HG02870 (cell line): Measurements from ENCODE around the gene TPX2.
"Not testable (repeated sequence)": the region's sequence is repeated elsewhere in the genome, so short reads cannot be mapped to it uniquely, and the experiment has no call there.

Experiments used
- ATAC-seq: cut with Tn5 transposase; IDR thresholded peaks from one replicate; pipeline ENCODE4 v1.9.1; 2021; ENCODE audit warnings: mild to moderate bottlenecking, moderate library complexity; ENCODE audit not compliant: unreplicated experiment

TPX2 gene

GRCh38 chr20:31813611-31814010, 74.5 kb downstream of the TPX2 start:
- no peak for ATAC-seq

DNA sequence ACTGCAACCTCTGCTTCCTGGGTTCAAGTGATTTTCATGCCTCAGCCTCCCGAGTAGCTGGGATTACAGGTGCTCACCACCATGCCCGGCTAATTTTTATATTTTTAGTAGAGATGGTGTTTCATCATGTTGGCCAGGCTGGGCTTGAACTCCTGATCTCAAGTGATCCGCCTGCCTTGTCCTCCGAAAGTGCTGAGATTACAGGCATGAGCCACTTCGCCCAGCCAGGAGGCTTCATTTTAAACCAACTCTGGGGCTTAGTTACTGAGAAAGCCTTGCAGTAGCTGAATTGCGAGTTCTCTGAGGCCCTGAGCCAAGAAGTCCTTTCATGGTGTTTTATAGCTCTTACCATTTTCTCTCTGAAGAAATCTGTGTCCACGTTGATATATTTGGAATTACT, 75.1 kb downstream of the TPX2 start:
- ATAC-seq: not testable (repeated sequence)

DNA sequence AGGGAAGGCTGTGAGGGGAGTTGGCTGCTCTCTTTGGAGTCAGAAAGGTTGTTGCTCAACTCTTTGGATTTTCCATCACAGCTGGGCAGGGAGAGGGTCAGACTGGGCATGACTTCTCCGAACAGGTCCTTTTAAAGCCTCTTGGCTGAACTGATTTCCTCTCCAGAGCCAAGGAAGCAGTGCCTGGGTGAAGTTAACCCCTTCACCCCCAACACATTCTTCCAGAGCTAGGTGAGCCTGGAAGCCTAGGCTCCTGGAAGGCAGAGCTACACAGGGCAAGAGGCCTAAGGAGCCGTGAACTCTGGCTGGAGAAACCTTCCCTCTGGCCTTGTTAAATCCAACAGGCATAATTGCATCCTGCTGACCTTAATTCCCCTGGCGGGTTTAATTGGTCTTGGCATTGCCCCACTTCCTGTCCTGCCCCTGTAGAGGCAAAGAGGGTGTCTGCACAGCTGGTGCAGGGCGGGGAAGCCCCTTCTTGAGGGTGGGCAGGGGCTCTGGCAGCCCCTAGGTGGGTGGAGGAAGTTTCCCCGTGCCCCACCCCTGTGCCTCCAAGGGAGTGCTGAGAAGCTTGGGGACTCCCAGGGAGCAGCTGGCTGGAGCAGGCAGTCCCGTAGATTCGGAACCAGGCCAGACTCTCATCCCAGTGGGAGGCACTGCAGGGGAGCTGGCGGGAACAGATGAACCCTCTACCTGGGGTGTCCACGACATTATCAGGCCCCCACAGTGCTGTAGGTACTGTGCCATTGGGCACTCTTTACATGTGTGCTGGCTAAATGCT, 76.5 kb downstream of the TPX2 start:
- no peak for ATAC-seq

DNA sequence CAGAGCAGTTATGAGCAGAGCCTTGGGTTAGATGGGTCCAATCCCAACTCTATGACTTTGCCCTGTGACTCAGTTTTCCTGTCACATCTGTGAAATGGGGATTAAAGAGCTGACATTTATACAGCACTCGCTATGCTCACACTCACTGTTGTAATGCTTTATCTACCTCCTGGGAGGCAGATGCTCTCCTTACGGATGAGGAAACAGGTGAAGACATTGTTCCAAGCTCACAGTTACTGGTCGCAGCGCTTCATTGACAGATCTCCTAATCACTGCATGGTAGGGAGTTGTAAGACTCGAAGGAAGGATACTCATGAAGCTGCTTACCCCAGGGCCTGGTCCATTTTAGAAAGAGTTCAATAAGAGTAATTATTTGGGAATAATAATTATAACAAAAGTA, 77.1 kb downstream of the TPX2 start:
- no peak for ATAC-seq

GRCh38 chr20:31817461-31817860, 78.4 kb downstream of the TPX2 start:
- ATAC-seq: no peak

DNA sequence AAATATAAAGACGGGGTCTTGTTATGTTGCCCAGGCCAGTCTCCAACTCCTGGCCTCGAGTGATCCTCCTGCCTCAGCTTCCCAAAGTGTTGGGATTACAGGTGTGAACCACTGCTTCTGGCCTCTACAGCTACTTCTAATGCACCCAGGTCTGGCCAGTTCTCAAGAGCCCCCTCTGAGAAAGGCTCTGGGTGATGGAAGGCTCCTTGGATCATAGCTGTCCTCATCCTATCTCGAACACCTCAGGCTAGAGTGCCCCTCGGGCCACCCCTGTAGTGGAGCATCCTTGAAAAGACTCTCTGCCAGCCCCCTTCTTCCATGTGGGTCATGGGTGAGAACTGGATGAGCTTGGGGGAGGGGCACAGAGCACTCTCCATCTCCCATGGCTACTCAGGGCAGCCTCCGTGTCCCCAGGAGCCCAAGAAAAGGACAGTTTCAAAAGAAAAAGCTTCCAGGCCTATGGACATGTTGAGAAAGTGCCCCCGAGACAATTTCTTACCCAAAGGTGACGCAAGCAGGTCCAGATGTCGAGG, 79.4 kb downstream of the TPX2 start:
- ATAC-seq: no peak

DNA sequence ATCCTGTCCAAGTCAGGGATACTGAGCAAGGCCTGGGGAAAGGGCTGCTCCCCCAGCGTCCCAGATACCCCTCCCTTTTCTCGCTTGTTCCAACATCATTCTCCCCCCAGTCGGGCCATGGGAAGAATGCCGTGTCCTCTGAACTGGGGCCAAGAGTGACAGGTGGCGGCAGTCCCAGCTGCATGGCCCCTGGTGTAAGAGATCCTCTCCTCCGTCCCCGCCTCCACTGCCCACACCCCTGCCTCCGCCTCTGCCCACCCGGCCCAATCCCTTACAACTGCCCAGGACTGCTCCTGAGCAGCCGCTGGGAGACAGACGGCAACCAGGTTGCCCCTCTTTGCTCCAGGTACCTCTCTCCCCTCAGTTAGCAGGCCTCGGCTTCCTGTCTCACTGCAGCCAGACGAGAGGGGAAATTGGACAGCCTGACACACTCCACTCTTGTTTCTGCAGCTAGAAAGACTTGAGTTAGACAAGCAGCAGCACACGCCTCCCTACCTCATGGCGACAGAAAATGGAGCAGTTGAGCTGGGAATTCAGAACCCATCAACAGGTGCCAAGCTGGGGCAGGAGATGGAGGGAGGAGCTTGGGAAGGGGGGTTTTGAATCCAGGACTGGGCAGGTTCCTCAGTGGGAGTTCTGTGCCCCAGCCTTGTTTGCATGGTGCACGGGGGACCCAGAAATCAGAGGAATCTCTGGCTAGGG, 80.1 kb downstream of the TPX2 start, which contains the start of gene MYLK2:
Gene MYLK2, plus strand, starts transcription at position 274 of the 702 bp plus-strand sequence. Its CDS starts 225 bp downstream, at position 499.
- ATAC-seq: no peak

DNA sequence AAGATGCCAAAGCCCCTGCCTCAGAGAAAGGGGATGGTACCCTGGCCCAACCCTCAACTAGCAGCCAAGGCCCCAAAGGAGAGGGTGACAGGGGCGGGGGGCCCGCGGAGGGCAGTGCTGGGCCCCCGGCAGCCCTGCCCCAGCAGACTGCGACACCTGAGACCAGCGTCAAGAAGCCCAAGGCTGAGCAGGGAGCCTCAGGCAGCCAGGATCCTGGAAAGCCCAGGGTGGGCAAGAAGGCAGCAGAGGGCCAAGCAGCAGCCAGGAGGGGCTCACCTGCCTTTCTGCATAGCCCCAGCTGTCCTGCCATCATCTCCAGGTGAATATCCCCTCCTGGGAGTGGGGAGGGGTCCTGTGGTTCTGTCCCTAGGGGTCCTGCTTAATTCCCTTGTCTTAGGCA, 81.1 kb downstream of the TPX2 start:
- no peak for ATAC-seq

- no peak for ATAC-seq
These were observed 82.3 kb downstream of the TPX2 start for GRCh38 chr20:31821427-31821826.

DNA sequence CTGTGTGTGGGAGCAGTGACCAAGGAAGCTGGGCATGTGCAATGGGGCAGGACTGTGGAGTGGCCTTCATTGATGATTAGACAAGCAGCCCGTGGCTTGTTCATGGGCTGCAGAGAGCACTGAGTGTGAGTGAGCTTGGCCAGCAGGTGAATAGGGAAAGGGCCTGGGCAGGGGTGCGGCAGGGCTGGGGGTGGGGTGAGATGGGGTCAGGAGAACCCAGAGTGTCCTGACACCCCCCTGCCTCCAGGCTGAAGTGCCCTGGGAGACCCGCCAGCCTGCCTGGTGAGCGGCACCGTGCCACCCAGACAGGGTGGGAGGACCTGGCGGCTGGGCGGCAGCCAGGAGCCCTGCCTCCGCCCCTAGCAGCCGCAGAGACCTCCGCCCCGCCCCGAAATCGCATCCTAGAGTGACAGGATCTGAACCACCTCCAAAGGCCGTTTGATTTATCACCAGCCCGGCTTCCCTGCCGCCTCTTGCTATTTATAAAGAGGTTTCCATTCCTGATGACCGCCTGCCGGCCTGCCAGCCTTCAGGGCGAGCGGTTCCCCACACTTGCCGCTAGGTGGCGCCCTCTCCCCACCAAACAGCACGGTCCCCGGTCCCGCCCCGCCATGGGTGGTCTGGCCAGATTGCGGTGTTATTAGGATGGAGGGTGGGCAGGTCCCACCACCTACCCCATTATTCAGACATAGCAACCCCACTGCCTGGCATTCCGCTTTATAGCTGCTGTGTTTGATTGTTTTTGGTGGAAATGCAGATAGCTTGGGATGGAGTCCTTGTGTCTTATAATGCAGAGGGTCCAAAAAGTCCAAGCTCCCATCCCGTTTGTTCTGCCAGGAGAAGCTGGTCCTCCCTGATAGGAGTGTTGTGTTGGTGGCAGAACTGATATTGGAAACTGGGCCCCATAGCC, 83.6 kb downstream of the TPX2 start:
- peak; percentile 67 for ATAC-seq

- ATAC-seq: no peak
These were observed 84.5 kb downstream of the TPX2 start for GRCh38 chr20:31823360-31824124.

DNA sequence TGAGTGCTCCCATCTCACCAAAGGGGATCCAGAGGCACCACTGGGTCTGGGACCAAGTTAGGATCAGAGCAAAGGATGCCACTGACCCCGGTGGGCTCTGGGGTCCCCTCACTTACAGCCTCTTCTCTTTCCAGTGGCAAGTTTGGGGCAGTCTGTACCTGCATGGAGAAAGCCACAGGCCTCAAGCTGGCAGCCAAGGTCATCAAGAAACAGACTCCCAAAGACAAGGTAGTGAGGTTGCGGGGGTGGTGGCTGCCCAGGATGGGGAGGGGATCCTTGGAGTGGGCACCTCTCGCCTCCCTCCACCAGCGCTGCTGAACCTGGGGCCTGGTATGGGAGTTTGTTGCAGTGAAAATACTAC, 85.0 kb downstream of the TPX2 start:
- ATAC-seq: no peak

GRCh38 chr20:31824554-31825313, 85.6 kb downstream of the TPX2 start:
- ATAC-seq: no peak

DNA sequence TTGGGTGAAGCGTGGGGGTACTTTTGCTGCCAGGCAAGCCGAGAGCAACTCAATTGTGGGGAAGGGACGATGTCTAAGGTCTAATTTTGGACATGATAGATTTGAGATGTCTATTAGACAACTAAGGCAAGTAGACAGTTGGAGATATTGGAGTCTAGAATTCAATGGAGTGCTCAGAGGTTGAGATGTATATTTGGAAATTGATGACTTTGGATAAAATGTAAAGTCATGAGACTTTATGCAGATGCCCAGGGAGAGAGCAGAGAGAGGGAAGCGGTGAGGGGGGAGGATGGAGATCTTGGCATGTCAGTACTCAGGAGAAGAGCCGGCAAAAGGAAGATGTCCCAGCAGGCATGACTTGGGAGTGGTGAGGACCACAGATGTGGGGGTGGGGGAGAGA, 87.0 kb downstream of the TPX2 start:
- ATAC-seq: no peak

- ATAC-seq: no peak
These were observed 88.0 kb downstream of the TPX2 start for GRCh38 chr20:31827059-31827458.

GRCh38 chr20:31828016-31828415, 88.9 kb downstream of the TPX2 start:
- ATAC-seq: not testable (repeated sequence)

- ATAC-seq: no peak
These were observed 90.6 kb downstream of the TPX2 start for GRCh38 chr20:31829731-31830130.

- ATAC-seq: no peak
These were observed 91.4 kb downstream of the TPX2 start for GRCh38 chr20:31830406-31830981.

DNA sequence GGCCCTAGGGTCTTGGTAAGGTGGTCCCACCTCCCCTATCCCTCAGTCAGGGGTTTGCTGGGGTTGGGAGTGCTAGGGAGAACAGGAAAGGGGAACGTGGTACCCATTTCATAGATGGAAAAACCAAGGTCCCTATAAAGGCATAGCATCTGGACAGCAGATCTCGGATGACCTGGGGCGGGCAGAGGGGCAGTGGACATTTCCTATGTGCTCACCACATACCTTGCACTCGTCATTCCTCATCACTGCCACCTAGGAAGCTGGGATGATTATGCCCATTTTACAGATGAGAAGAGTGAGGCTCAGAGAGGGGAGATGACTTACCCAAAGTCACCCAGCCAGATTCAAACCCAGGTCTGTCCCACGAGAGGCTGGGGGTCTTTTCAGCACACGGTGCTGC, 92.1 kb downstream of the TPX2 start:
- ATAC-seq: no peak
